Erythroblast (primary cell): ENCODE measurements around the gene ETFDH.

Source experiments
- GATA1 ChIP-seq: IDR thresholded peaks from 2 replicates; pipeline ENCODE4 v1.6.1; 2011; ENCODE audit warnings: low read depth, mild to moderate bottlenecking, control low read depth, low read length, moderate library complexity
- POLR2A ChIP-seq: IDR thresholded peaks from 2 replicates; pipeline ENCODE4 v1.6.1; 2011; ENCODE audit warnings: mild to moderate bottlenecking, low read length

- TF ChIP-seq POLR2A (no peak), GATA1 (no peak)
These were observed 67.5 kb downstream of the ETFDH start for GRCh38 chr4:158739600-158739999.
